HuH-7.5 (cell line): ENCODE results near the gene MKI67.

Experiments
- DNase-seq: peaks from one replicate; pipeline ENCODE4 v3.0.0; 2011; ENCODE audit warnings: low spot score

Gene MKI67

GRCh38 chr10:128051548-128051947, 74.7 kb downstream of the MKI67 start:
- no peak for DNase-seq

- DNase-seq: no peak
Measured at GRCh38 chr10:128050936-128051335, 75.3 kb downstream of the MKI67 start.

GRCh38 chr10:128050121-128050516, 76.1 kb downstream of the MKI67 start:
- DNase-seq: no peak

GRCh38 chr10:128049226-128050120, 76.8 kb downstream of the MKI67 start:
- DNase-seq: no peak

GRCh38 chr10:128048819-128049210, 77.4 kb downstream of the MKI67 start:
- no peak for DNase-seq

GRCh38 chr10:128047991-128048818, 78.0 kb downstream of the MKI67 start:
- DNase-seq: peak; percentile 23

- no peak for DNase-seq
Measured at GRCh38 chr10:128047351-128047750, 78.9 kb downstream of the MKI67 start.

GRCh38 chr10:128046953-128047290, 79.3 kb downstream of the MKI67 start:
- no peak for DNase-seq
